AG04449 (cell line): ENCODE results near the gene PKHD1.

Experiments used
- CTCF ChIA-PET: fragments of 350-600 bp; formaldehyde crosslinking; extraction: SDS; loops from one replicate; lab custom pipeline; 2021; ENCODE audit warnings: antibody characterized with exemption; lab: Yijun Ruan, JAX
- POLR2A ChIA-PET: fragments of 400-600, 350-600 bp; formaldehyde crosslinking; extraction: SDS; loops from one replicate; lab custom pipeline; 2020; ENCODE audit warnings: antibody characterized with exemption, inconsistent platforms; lab: Yijun Ruan, JAX
- DNase-seq: peaks from one replicate; pipeline ENCODE4 v3.0.0-alpha.2; 2010; ENCODE audit warnings: low read depth, low spot score
- H3K4me3 ChIP-seq: 2 replicates; pipeline ENCODE4 v1.5.1; 2011; ENCODE audit warnings: low read depth, mild to moderate bottlenecking, control low read depth, low read length
- CTCF ChIP-seq: IDR thresholded peaks from one replicate; pipeline ENCODE4 v1.5.1; 2011; ENCODE audit warnings: mild to moderate bottlenecking, moderate library complexity, low read length, control low read depth, inconsistent platforms; ENCODE audit not compliant: insufficient read depth; ENCODE audit errors: missing control alignments

PKHD1 gene

DNA sequence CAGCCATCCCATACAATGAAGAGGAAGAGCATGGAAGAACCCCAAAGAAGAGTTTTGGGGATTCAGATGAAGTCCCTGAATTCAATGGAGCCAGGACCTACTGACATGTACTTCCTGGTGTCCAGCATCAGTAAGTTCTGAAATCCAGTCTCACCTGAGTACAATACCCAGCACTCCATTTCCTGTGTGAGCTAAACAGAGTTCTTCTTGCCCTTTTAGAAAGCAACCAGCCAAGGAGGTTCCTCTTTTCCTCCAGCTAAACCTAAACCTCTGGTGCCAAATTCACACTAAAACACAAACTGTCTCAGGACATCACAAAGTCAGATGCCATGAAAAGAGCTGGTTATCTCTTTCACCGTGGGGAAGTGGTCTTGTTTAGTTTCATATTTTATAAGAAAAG is 71.5 kb downstream of the PKHD1 start:
- no peak for DNase-seq
- no peak for TF ChIP-seq CTCF
- H3K4me3 ChIP-seq: no peak overlapping the region
- ChIA-PET CTCF (no interaction called here), POLR2A (no interaction called here)

GRCh38 chr6:52014391-52014790 is 73.0 kb downstream of the PKHD1 start:
- no peak overlapping the region for H3K4me3 ChIP-seq
- CTCF ChIA-PET: no interaction called here
- no peak for TF ChIP-seq CTCF
- POLR2A ChIA-PET: no interaction called here
- no peak for DNase-seq

GRCh38 chr6:52013035-52013434 is 74.4 kb downstream of the PKHD1 start:
- no peak for TF ChIP-seq CTCF
- ChIA-PET POLR2A (no interaction called here), CTCF (no interaction called here)
- no peak for DNase-seq
- H3K4me3 ChIP-seq: no peak overlapping the region

- H3K4me3 ChIP-seq: no peak overlapping the region
- ChIA-PET CTCF (interaction anchor here (1.4 kb wide), 1 partner anchor 8 kb away, joined by 4 read pairs; no protein-coding TSS in a partner anchor), POLR2A (no interaction called here)
- DNase-seq: no peak
- no peak for TF ChIP-seq CTCF
These were observed 74.8 kb downstream of the PKHD1 start for GRCh38 chr6:52012582-52012981.

DNA sequence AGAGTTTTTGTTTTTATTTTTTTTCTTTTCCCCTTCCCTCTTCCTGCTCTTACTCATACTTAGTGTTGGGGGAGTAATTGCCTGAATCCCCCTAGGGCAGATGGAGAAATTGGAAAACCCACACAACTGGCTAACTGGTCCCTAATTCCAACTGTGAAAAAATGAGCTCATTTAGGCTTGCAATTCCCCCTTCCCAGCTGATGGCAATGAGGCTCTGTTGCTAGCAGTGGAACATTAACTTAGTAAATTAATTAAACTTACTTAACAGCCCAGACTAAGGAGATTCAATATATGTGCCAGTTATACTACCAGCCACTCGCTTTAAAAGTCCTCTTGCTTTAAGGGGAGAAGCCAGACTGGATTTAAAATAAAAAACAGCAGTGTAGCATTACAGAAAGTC is 76.6 kb downstream of the PKHD1 start:
- no peak for TF ChIP-seq CTCF
- POLR2A ChIA-PET: no interaction called here
- CTCF ChIA-PET: interaction anchor here (1.4 to 2.7 kb wide), 2 partner anchors 8 to 10 kb away, joined by 3 to 15 read pairs; no protein-coding TSS in a partner anchor
- H3K4me3 ChIP-seq: no peak overlapping the region
- DNase-seq: no peak

- no peak for TF ChIP-seq CTCF
- CTCF ChIA-PET: interaction anchor here (1.4 to 2.7 kb wide), 2 partner anchors 9 to 11 kb away, joined by 3 to 15 read pairs; no protein-coding TSS in a partner anchor
- POLR2A ChIA-PET: no interaction called here
- no peak overlapping the region for H3K4me3 ChIP-seq
- DNase-seq: no peak
These were observed 77.3 kb downstream of the PKHD1 start for GRCh38 chr6:52010145-52010544.
